Lung (tissue), 12 donors: ENCODE results near the gene ZNF714. TPM values are rescaled to one million over a fixed set of nuclear protein-coding genes. Genes with fewer than 3 reads are reported as not detected.

Experiments used
- ATAC-seq: fragments of 200-7000 bp; cut with Tn5 transposase; one replicate; pipeline ENCODE4 v1.9.1; 2020; ENCODE audit warnings: moderate number of reproducible peaks; ENCODE audit not compliant: insufficient read depth, low FRiP score
- DNase-seq, 3 donors: peaks; one replicate each; pipeline ENCODE4 v3.0.0-alpha.2; 2013 to 2017
- H3K27ac ChIP-seq, 2 donors: one replicate each; pipeline ENCODE4 v1.5.1; 2013; ENCODE audit warnings: mild to moderate bottlenecking in 2 of 2, moderate library complexity in 2 of 2, control low read depth in 1 of 2, inconsistent platforms in 1 of 2, low read depth in 1 of 2, low read length in 1 of 2
- H3K27me3 ChIP-seq, 3 donors: one replicate each; pipeline ENCODE4 v1.5.1; 2013; ENCODE audit warnings: low read length in 2 of 3; ENCODE audit not compliant: control insufficient read depth in 3 of 3, insufficient read depth in 3 of 3
- H3K36me3 ChIP-seq, 4 donors: one replicate each; pipeline ENCODE4 v1.5.1; 2013; ENCODE audit warnings: low read length in 4 of 4, mild to moderate bottlenecking in 1 of 4, moderate library complexity in 1 of 4; ENCODE audit not compliant: control insufficient read depth in 4 of 4, insufficient read depth in 4 of 4
- H3K4me1 ChIP-seq, 5 donors: one replicate each; pipeline ENCODE4 v1.5.1; 2013; ENCODE audit warnings: low read length in 5 of 5, mild to moderate bottlenecking in 2 of 5, moderate library complexity in 1 of 5; ENCODE audit not compliant: control insufficient read depth in 5 of 5, insufficient read depth in 5 of 5
- H3K4me3 ChIP-seq: one replicate; pipeline ENCODE4 v1.5.1; 2013; ENCODE audit warnings: mild to moderate bottlenecking, control low read depth, moderate library complexity
- H3K9ac ChIP-seq, 2 donors: one replicate each; pipeline ENCODE4 v1.5.1; 2013; ENCODE audit warnings: low read length in 2 of 2, control low read depth in 1 of 2; ENCODE audit not compliant: insufficient read depth in 1 of 2
- H3K9me3 ChIP-seq, 4 donors: one replicate each; pipeline ENCODE4 v1.5.1; 2013; ENCODE audit warnings: low read length in 3 of 4, mild to moderate bottlenecking in 1 of 4, moderate library complexity in 1 of 4; ENCODE audit not compliant: control insufficient read depth in 4 of 4, insufficient read depth in 3 of 4
- CTCF ChIP-seq: IDR thresholded peaks from 2 replicates; pipeline ENCODE4 v1.5.1; 2012; ENCODE audit warnings: mild to moderate bottlenecking; ENCODE audit errors: control extremely low read depth, extremely low read depth
- WGBS, 2 donors: extraction: QIAGEN DNeasy Blood & Tissue Kit; methylation state at CpG; one replicate each; pipeline ENCODE4 v1.1.7; 2013; 5-methylcytosine and 5-hydroxymethylcytosine counted together
- polyA plus RNA-seq, 2 donors: library from polyadenylated mRNA; stranded (reverse); fragments of 200-250 nt; gene quantifications; one replicate each; pipeline ENCODE4 v1.2.1, GENCODE V29; 2013
- total RNA-seq, 2 donors: library from RNA; depleted of rRNA in 1 of 2; stranded (reverse); fragments of >200 nt in 1 of 2; gene quantifications; one replicate each; pipeline ENCODE4 v1.2.1, GENCODE V29; 2014 to 2021
- donor health status: control.
- donor health status: control.
- donor health status: Bipolar disorder and iron deficiency.
- donor health status: healthy.
- donor health status: DM: yes; HTN: yes; CAD: no.

The ZNF714 gene
- total and polyA plus RNA-seq, 4 donors = 1.2 to 25.0 (median 7.8) TPM

- H3K27me3 ChIP-seq = no peaks in the 10 kb centered on the region
- no peak for ATAC-seq
- no peak for TF ChIP-seq CTCF
- H3K4me3 ChIP-seq = no peak overlapping the region
- no peak overlapping the region for H3K9ac ChIP-seq
- no peak overlapping the region for H3K27ac ChIP-seq
- H3K36me3 ChIP-seq = peaks cover 9 to 35% (median 21%) of the 10 kb centered on the region in 4 donors
- H3K4me1 ChIP-seq = no peaks in the 10 kb centered on the region
- WGBS, 2 donors = 88 to 95% methylated on average over 2 of the region's 2 CpGs
- peaks cover 2 to 19% (median 7%) of the 10 kb centered on the region in 4 donors for H3K9me3 ChIP-seq
- no peak for DNase-seq
Observed at GRCh38 chr19:21047716-21048115, 34.3 kb upstream of the ZNF714 start.

- TF ChIP-seq CTCF = no peak
- Histone ChIP-seq H3K9ac (no peak overlapping the region), H3K4me3 (no peak overlapping the region), H3K27ac (no peak overlapping the region), H3K27me3 (no peaks in the 10 kb centered on the region), H3K4me1 (no peaks in the 10 kb centered on the region), H3K9me3 (peaks cover 4 to 20% (median 9%) of the 10 kb centered on the region in 4 donors), H3K36me3 (peaks cover 13 to 46% (median 34%) of the 10 kb centered on the region in 4 donors)
- DNase-seq (no peak), ATAC-seq (no peak)
- 98% methylated on average over 5 of the region's 5 CpGs for WGBS, 2 donors
Observed at GRCh38 chr19:21052902-21053301, 29.1 kb upstream of the ZNF714 start.

- no peak for ATAC-seq
- no peak for DNase-seq
- Histone ChIP-seq H3K36me3 (peaks cover 0 to 7% (median 4%) of the 10 kb centered on the region in 4 donors), H3K9ac (no peak overlapping the region), H3K4me3 (no peak overlapping the region), H3K4me1 (no peaks in the 10 kb centered on the region), H3K27ac (no peak overlapping the region), H3K27me3 (no peaks in the 10 kb centered on the region), H3K9me3 (peaks cover 0 to 7% (median 1%) of the 10 kb centered on the region in 4 donors)
- no peak for TF ChIP-seq CTCF
Observed at GRCh38 chr19:21065336-21065735, 16.7 kb upstream of the ZNF714 start.

GRCh38 chr19:21084343-21084742 lies 2.3 kb downstream of the ZNF714 start:
- WGBS, 2 donors = 69 to 80% methylated on average over 1 of the region's 1 CpG
- TF ChIP-seq CTCF = no peak
- no peak for ATAC-seq

More at GRCh38 chr19:21084343-21084742, 2.3 kb downstream of the ZNF714 start:
- Histone ChIP-seq H3K9me3 (no peaks in the 10 kb centered on the region), H3K27me3 (no peaks in the 10 kb centered on the region), H3K36me3 (peaks cover 0 to 3% (median 0%) of the 10 kb centered on the region in 4 donors), H3K27ac (no peak overlapping the region), H3K4me3 (no peak overlapping the region), H3K9ac (no peak overlapping the region), H3K4me1 (peaks cover 0 to 8% (median 0%) of the 10 kb centered on the region in 5 donors)
- DNase-seq = no peak
